GM23248 (cell line): ENCODE measurements around the gene KIAA1958.

Experiments used
- EZH2 ChIP-seq: fragments of 200-600 bp; sonication (generic); IDR thresholded peaks from 2 replicates; pipeline ENCODE4 v1.6.1; 2018; ENCODE audit warnings: antibody characterized with exemption, mild to moderate bottlenecking; ENCODE audit not compliant: insufficient read depth, poor library complexity, severe bottlenecking
- EZH2phosphoT487 ChIP-seq: fragments of 200-600 bp; sonication (generic); IDR thresholded peaks from 2 replicates; pipeline ENCODE4 v1.6.1; 2018; ENCODE audit warnings: antibody characterized with exemption, moderate library complexity, mild to moderate bottlenecking, low read depth; ENCODE audit not compliant: insufficient read depth

GRCh38 chr9:112520069-112520468 is 33.4 kb downstream of the KIAA1958 start:
- TF ChIP-seq EZH2phosphoT487 (no peak), EZH2 (no peak)
